ENCODE results near the gene CTAGE1. TPM values are rescaled to one million over a fixed set of nuclear protein-coding genes. Genes with fewer than 3 reads are reported as not detected.
"Not testable (repeated sequence)": the region's sequence is repeated elsewhere in the genome, so short reads cannot be mapped to it uniquely, and the experiment has no call there.

Gene CTAGE1
- total RNA-seq: not detected in 2 replicates

DNA sequence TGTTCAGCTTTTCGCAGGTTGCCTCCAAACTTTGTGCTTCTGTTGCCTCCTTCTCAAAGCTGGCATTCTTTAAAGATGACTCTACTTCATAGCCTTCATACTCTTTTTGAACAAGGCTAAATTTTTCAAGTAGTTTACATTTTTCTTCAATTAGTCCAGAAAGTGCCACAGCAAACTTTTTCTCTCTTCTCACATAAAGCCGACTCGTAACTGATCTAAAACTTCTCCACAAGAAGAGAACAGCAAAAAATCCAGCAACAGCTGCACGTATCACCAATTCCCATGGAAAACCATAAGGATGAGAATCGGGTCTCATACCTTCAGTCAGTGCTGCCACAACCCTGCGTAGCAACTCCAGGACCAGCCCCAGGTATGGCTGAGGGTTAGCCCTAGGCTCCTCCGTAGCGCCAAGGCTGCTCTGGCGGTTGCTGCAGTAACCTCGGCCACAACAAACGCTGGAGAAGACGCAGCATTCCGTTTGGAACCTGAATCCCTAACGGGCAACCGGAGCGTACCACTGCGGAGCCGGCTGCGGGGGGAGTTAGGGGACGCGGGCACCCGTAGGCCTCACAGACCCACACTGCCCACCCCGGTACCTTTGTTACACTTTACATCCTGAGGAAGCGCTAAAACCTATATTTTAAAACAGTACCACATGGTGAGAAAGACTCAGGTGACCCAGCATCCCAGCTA, at the start of gene CTAGE1:
Gene CTAGE1, minus strand, starts transcription at position 420 of the 693 bp plus-strand sequence. Its CDS starts 104 bp downstream, at position 316.
- H3K27ac Mint-ChIP-seq: no peak within 1 kb of the TSS
- no peaks in the 10 kb centered on the region for H3K36me3 Mint-ChIP-seq (ENCODE audit: low read depth)
- no peak for DNase-seq
- H3K4me1 Mint-ChIP-seq: no peaks in the 10 kb centered on the region
- intact Hi-C loops (cut with micrococcal nuclease): no loop called here
- no peaks in the 10 kb centered on the region for H3K27me3 Mint-ChIP-seq
- H3K4me3 Mint-ChIP-seq: no peak within 1 kb of the TSS
- peaks cover 9% of the 10 kb centered on the region for H3K9me3 Mint-ChIP-seq

DNA sequence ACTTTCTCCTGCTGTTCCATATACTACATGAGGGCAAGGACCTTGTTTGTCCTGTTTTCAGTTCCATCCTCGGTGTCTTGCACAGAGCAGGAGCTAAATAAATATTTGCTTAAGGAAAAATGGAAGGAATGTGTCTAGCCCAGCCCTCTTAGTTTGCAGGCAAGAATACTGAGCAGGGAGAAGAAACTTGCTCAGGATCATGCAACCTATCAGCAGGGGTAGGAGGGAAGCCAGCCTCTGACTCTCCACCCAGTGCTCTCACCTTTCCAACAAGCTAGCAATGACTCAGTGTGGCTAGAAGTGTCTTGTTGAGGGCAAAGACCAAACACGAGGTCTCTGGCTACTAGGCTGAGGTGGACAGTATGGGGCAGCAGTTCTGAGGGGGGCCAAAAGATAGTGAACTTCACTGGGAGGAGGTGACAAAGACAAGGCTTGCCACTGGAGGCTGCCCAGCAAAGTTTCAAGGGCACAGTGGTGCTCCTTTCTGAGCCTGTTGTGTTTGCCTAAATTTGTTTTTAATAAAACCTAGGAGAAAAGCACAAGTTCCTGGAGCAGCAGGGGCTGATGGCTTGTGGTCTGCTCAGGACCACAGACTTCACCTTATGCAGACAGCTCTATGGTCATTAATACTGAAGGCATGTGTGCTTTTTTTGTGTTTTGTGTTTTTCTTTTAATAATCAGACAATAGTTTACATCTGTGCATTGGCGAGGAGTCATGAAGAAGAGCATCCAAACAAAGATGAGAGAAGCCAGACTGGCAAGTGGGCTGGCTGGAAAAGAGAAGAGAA, 49.1 kb upstream of the CTAGE1 start:
- Mint-ChIP-seq H3K4me3 (no peak overlapping the region), H3K36me3 (ENCODE audit: low read depth) (no peaks in the 10 kb centered on the region), H3K9me3 (no peaks in the 10 kb centered on the region), H3K27me3 (no peaks in the 10 kb centered on the region), H3K4me1 (no peaks in the 10 kb centered on the region), H3K27ac (no peak overlapping the region)
- DNase-seq: no peak
- intact Hi-C loops (cut with micrococcal nuclease): no loop called here

- intact Hi-C loops (cut with micrococcal nuclease): no loop called here
- Mint-ChIP-seq H3K9me3 (no peaks in the 10 kb centered on the region), H3K4me1 (no peaks in the 10 kb centered on the region), H3K27me3 (no peaks in the 10 kb centered on the region), H3K27ac (no peak overlapping the region), H3K4me3 (no peak overlapping the region), H3K36me3 (ENCODE audit: low read depth) (no peaks in the 10 kb centered on the region)
- DNase-seq: no peak
Observed at GRCh38 chr18:22465859-22466457, 48.2 kb upstream of the CTAGE1 start.

DNA sequence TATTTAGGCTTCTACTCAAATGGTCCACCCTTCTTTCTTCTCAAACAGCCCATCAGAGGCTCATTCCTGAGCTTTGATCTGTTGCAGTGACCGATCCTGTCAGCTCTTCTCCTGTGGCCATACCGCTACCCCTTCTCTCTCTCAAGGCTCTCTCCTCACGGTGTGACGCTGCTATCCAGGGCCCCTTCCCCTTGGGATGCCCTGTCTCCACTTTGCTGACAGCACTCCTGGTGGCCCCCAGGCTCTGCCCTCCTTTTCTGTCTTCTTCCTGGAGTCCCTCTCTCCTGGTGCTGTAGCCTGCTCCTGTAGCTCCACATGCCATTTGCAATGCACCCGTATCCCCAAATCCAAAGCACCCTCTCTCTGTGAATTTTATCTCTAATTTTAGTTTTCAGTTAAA, 45.4 kb upstream of the CTAGE1 start:
- no peaks in the 10 kb centered on the region for H3K9me3 Mint-ChIP-seq
- no peak overlapping the region for H3K4me3 Mint-ChIP-seq
- H3K4me1 Mint-ChIP-seq: no peaks in the 10 kb centered on the region
- DNase-seq: peak; percentile 43
- intact Hi-C loops (cut with micrococcal nuclease): no loop called here
- H3K27me3 Mint-ChIP-seq: no peaks in the 10 kb centered on the region
- no peaks in the 10 kb centered on the region for H3K36me3 Mint-ChIP-seq (ENCODE audit: low read depth)
- no peak overlapping the region for H3K27ac Mint-ChIP-seq

DNA sequence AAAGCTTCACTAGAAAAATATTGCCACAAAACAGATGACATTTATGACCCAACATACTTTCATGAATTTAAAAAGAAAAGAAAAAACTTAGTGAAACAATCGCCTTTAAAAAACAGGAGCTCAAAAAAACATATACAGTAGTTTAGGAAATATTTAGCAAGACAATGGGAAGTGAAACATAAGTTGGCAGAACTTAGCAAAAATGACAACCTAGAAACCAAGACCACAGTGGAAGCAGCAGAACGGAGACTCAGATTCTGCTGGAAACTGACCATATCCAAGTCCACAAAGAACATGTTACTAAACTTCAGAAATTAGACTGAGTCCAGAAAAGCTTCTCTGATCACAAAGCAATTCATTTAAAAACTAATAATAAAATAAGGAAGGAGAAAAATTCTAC, 41.8 kb upstream of the CTAGE1 start:
- no peak for DNase-seq
- H3K9me3 Mint-ChIP-seq: no peaks in the 10 kb centered on the region
- intact Hi-C loops (cut with micrococcal nuclease): no loop called here
- H3K27me3 Mint-ChIP-seq: no peaks in the 10 kb centered on the region
- H3K27ac Mint-ChIP-seq: no peak overlapping the region
- no peak overlapping the region for H3K4me3 Mint-ChIP-seq
- no peaks in the 10 kb centered on the region for H3K4me1 Mint-ChIP-seq
- H3K36me3 Mint-ChIP-seq (ENCODE audit: low read depth): no peaks in the 10 kb centered on the region

DNA sequence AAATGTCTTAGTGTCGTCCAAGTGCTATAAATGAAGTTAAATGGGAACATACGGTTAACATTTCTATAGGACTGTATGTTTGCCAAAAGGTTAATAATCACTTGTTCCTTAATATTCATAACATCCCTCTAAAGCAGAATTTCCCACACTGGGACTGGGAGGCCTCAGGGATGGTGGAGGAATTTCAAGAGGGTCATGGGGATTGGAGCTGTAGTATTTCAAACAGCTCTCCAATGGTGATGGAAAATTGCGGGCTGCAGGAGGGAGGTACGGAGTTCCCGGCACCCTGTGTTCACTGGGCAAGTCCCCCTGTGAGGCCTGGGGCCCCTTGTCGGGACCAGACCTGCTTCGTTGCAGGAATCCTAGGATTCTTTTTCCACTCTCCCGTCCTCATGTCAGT, 39.8 kb upstream of the CTAGE1 start:
- Mint-ChIP-seq H3K27ac (no peak overlapping the region), H3K36me3 (ENCODE audit: low read depth) (no peaks in the 10 kb centered on the region), H3K9me3 (no peaks in the 10 kb centered on the region), H3K27me3 (no peaks in the 10 kb centered on the region), H3K4me1 (no peaks in the 10 kb centered on the region), H3K4me3 (no peak overlapping the region)
- intact Hi-C loops (cut with micrococcal nuclease): no loop called here
- DNase-seq: no peak

DNA sequence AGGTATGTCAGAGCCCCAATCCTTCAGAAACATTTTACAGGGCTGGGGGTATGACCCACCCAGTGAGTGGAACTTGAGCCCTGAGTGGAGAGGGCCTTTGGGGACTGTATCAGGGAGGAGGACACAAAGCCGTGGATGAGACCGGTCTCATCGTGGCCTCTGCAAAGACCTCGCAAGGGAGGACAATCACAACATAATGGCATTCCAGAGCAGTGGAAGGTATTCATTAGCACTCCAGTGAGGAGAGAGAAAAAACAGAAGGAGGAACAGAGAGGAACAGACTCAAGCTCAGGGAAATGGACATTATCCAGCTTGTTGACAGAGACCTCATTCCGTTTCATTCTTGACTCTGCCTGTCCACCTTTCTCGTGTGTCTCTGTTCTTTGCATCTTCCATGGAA, 38.8 kb upstream of the CTAGE1 start:
- no peaks in the 10 kb centered on the region for H3K36me3 Mint-ChIP-seq (ENCODE audit: low read depth)
- intact Hi-C loops (cut with micrococcal nuclease): no loop called here
- no peaks in the 10 kb centered on the region for H3K4me1 Mint-ChIP-seq
- H3K27ac Mint-ChIP-seq: no peak overlapping the region
- peak; percentile 29 for DNase-seq
- H3K4me3 Mint-ChIP-seq: no peak overlapping the region
- H3K9me3 Mint-ChIP-seq: no peaks in the 10 kb centered on the region
- no peaks in the 10 kb centered on the region for H3K27me3 Mint-ChIP-seq

GRCh38 chr18:22456116-22456480, 38.4 kb upstream of the CTAGE1 start:
- Mint-ChIP-seq H3K36me3 (ENCODE audit: low read depth) (no peaks in the 10 kb centered on the region), H3K4me3 (no peak overlapping the region), H3K27me3 (no peaks in the 10 kb centered on the region), H3K9me3 (no peaks in the 10 kb centered on the region), H3K27ac (no peak overlapping the region), H3K4me1 (no peaks in the 10 kb centered on the region)
- DNase-seq: peak; percentile 4
- intact Hi-C loops (cut with micrococcal nuclease): no loop called here

DNA sequence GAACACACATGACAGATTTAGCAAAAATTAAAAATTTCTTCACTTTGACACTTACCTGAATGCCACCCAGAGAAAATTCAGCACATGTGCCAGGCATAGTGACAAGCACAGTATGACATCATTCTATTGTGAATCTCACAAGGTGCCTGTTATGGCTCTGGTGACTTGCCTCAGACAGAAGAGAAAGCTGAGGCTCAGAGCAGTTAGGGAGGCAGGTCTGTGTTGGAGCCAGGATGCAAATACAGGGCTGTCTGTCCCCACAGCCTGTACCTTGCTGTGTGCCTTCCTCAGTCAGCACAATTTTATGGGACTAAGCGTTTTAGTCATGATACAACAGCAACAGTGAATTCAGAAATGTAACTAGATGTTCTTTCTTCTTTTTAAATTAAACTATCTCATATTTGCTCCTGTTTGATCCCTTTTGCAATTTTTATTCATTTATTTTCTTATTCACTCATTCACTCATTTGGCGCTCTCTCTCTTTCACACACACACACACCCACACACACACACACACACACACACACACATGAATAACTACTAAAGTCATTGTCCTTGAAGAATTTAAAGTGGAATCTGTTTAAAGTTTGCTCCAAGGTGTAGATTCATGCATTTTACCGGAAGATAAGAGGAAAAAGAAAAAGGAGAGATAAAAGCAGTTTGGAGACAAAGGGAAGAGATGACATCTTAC, 37.9 kb upstream of the CTAGE1 start:
- no peak for DNase-seq
- Mint-ChIP-seq H3K9me3 (no peaks in the 10 kb centered on the region), H3K4me3 (no peak overlapping the region), H3K36me3 (ENCODE audit: low read depth) (no peaks in the 10 kb centered on the region), H3K27ac (no peak overlapping the region), H3K27me3 (no peaks in the 10 kb centered on the region), H3K4me1 (no peaks in the 10 kb centered on the region)
- intact Hi-C loops (cut with micrococcal nuclease): no loop called here

DNA sequence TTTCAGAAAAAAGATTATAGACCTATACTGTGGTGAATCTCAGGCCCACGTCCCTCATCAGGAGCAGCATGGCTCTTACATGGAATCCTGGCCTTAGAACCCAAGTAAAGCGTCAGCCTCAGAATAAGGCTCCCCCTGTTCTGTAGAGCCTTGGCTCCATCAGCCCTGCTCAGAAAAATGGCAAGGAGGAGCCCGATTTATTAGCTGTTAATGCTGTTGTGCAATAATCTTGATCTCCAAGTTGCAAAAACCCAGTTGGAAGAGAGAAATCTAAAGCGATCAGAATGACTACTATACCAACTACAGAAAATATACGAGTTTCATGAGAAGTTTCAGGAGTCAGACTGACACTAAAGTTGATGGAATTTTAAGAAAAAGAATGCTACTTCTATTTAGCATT, 35.6 kb upstream of the CTAGE1 start:
- H3K27ac Mint-ChIP-seq: no peak overlapping the region
- H3K27me3 Mint-ChIP-seq: no peaks in the 10 kb centered on the region
- intact Hi-C loops (cut with micrococcal nuclease): no loop called here
- no peaks in the 10 kb centered on the region for H3K4me1 Mint-ChIP-seq
- no peak for DNase-seq
- H3K36me3 Mint-ChIP-seq (ENCODE audit: low read depth): no peaks in the 10 kb centered on the region
- H3K9me3 Mint-ChIP-seq: peaks cover 4% of the 10 kb centered on the region
- H3K4me3 Mint-ChIP-seq: no peak overlapping the region

- DNase-seq: no peak
- no peaks in the 10 kb centered on the region for H3K4me1 Mint-ChIP-seq
- no peaks in the 10 kb centered on the region for H3K36me3 Mint-ChIP-seq (ENCODE audit: low read depth)
- no peak overlapping the region for H3K27ac Mint-ChIP-seq
- intact Hi-C loops (cut with micrococcal nuclease): no loop called here
- peaks cover 4% of the 10 kb centered on the region for H3K9me3 Mint-ChIP-seq
- no peak overlapping the region for H3K4me3 Mint-ChIP-seq
- H3K27me3 Mint-ChIP-seq: no peaks in the 10 kb centered on the region
Observed at GRCh38 chr18:22452226-22452668, 34.5 kb upstream of the CTAGE1 start.

GRCh38 chr18:22451796-22452195, 34.1 kb upstream of the CTAGE1 start:
- Mint-ChIP-seq H3K27me3 (no peaks in the 10 kb centered on the region), H3K4me1 (no peaks in the 10 kb centered on the region), H3K27ac (no peak overlapping the region), H3K9me3 (peaks cover 4% of the 10 kb centered on the region), H3K36me3 (ENCODE audit: low read depth) (no peaks in the 10 kb centered on the region), H3K4me3 (no peak overlapping the region)
- intact Hi-C loops (cut with micrococcal nuclease): no loop called here
- no peak for DNase-seq

GRCh38 chr18:22450766-22451165, 33.1 kb upstream of the CTAGE1 start:
- H3K27ac Mint-ChIP-seq; DNase-seq; H3K9me3 Mint-ChIP-seq; intact Hi-C loops (cut with micrococcal nuclease); H3K36me3 Mint-ChIP-seq (ENCODE audit: low read depth); H3K4me3 Mint-ChIP-seq; H3K4me1 Mint-ChIP-seq; H3K27me3 Mint-ChIP-seq: not testable (repeated sequence)

DNA sequence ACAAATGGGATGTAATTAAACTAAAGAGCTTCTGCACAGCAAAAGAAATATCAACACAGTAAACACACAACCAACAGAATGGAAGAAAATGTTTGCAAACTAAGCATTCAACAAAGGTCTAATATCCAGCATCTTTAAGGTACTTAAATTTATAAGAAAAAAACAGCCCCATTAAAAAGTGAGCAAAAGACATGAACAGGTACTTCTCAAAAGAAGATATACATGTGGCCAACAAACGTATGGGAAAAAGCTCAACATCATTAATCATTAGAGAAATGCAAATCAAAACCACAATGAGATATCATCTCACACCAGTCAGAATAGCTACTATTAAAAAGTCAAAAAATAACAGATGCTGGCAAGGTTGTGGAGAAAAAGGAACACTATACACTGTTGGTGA, 32.6 kb upstream of the CTAGE1 start:
- H3K36me3 Mint-ChIP-seq (ENCODE audit: low read depth): not testable (repeated sequence)

More for the DNA sequence above, 32.6 kb upstream of the CTAGE1 start:
- H3K9me3 Mint-ChIP-seq; H3K4me1 Mint-ChIP-seq; intact Hi-C loops (cut with micrococcal nuclease); H3K27me3 Mint-ChIP-seq; H3K27ac Mint-ChIP-seq; DNase-seq; H3K4me3 Mint-ChIP-seq: not testable (repeated sequence)
